Calu3 (cell line): ENCODE results near the gene CACNA1S. TPM values are rescaled to one million over a fixed set of nuclear protein-coding genes. Genes with fewer than 3 reads are reported as not detected.

Experiments
- BruUV-seq: library from RNA; stranded (reverse); fragments of 400-500 nt; replicated peaks from 2 replicates; lab custom pipeline; 2021; lab: Mats Ljungman, UMichigan
- CTCF ChIA-PET: fragments of 300-600 bp; sonication (Branson Sonifier 250); formaldehyde crosslinking; loops from one replicate; lab custom pipeline; 2022; ENCODE audit warnings: antibody characterized with exemption; lab: Charles Lee
- DNase-seq: peaks from one replicate; pipeline ENCODE4 v3.0.0; 2022
- H3K27ac Mint-ChIP-seq: one replicate; pipeline ENCODE4 v1.8.0; 2022; ENCODE audit warnings: mixed read lengths; ENCODE audit not compliant: unreplicated experiment
- H3K27me3 Mint-ChIP-seq: one replicate; pipeline ENCODE4 v1.8.0; 2022; ENCODE audit warnings: mixed read lengths; ENCODE audit not compliant: unreplicated experiment
- H3K36me3 Mint-ChIP-seq: one replicate; pipeline ENCODE4 v1.8.0; 2022; ENCODE audit warnings: mild to moderate bottlenecking, moderate library complexity, mixed read lengths; ENCODE audit not compliant: insufficient read depth, unreplicated experiment
- H3K4me1 Mint-ChIP-seq: one replicate; pipeline ENCODE4 v1.8.0; 2022; ENCODE audit warnings: mild to moderate bottlenecking, low read depth, mixed read lengths; ENCODE audit not compliant: unreplicated experiment
- H3K4me3 Mint-ChIP-seq: one replicate; pipeline ENCODE4 v1.8.0; 2022; ENCODE audit warnings: mild to moderate bottlenecking, low read depth, moderate library complexity, mixed read lengths; ENCODE audit not compliant: unreplicated experiment
- H3K9me3 Mint-ChIP-seq: one replicate; pipeline ENCODE4 v1.8.0; 2022; ENCODE audit warnings: low read depth, mixed read lengths; ENCODE audit not compliant: unreplicated experiment
- intact Hi-C: fragments of 100-400 bp; cut with micrococcal nuclease; formaldehyde crosslinking; loops from one replicate; pipeline ENCODE4 v1.10.0; 2022; ENCODE audit not compliant: unreplicated experiment
- total RNA-seq: library from RNA; stranded (reverse); gene quantifications from 2 replicates; pipeline ENCODE4 v1.2.3, GENCODE V29; 2022
- TF ChIP-seq, protein P1 (sequence below): fragments of 200-600 bp; IDR thresholded peaks from one replicate; pipeline ENCODE4 v1.8.0; 2022; ENCODE audit warnings: antibody characterized with exemption; ENCODE audit not compliant: unreplicated experiment

The CACNA1S gene
- total RNA-seq, 1 experiment from 2014 or later: not detected

DNA sequence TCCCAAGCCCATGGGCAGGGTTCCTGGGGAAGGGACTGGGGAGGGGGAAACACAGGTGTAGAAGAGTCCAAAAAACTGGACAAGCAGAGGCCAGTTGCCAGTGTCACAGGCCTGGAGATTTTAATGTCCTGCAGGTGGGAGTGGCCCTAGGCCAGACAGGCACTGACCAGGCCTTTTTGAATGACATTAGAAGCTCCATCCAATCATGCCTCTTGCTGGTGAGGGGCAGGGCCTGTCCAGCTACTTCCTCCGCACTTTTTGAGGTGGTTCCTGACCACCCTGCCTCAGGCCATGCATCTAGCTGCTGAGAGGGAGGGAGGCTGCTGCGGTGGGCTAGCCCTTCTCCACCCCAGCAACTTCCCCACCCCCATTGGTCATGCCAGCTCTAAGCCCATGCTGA is 72.8 kb downstream of the CACNA1S start:
- DNase-seq: no peak
- intact Hi-C loops: no loop called here
- CTCF ChIA-PET: interaction anchor here (2.0 kb wide), 1 partner anchor 68 kb away, joined by 7 read pairs; no protein-coding TSS in a partner anchor

DNA sequence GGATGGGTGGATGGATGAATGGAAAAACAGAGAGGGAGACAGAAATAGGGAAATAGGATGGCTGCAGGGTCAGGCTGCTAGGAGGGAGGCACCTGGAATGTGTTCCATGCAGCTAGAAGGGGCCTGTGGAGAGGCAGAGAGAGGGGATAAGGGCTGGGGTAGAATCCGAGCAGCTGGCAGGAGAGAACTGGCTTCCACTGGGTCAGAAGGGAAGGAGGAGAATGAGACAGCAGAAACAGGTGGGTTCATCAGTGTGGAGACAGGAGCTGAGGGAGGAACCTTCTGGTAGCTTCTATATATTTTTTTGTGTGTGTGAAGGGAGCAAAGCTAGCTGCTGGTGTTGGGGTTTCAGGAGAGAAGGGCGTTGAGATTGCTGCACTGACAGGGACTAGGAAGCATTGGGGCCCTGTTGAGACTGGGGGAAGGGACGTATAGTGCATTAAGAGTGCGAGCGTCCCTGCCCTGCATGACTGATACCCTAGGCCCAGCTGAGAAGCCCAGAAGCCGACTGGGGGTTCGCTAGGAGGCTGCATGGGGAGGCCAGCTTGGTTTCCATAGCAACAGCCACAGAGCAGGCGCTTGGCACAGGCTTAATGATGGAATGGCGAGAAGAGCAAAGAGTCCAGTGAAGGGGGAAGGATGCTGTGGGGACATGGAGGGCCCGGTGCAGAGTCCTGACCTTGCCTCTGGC is 73.9 kb downstream of the CACNA1S start:
- no peak for DNase-seq
- no peak overlapping the region for H3K4me3 Mint-ChIP-seq
- BruUV-seq: no TSS peak
- H3K4me1 Mint-ChIP-seq: no peaks in the 10 kb centered on the region
- TF ChIP-seq, protein P1, sequence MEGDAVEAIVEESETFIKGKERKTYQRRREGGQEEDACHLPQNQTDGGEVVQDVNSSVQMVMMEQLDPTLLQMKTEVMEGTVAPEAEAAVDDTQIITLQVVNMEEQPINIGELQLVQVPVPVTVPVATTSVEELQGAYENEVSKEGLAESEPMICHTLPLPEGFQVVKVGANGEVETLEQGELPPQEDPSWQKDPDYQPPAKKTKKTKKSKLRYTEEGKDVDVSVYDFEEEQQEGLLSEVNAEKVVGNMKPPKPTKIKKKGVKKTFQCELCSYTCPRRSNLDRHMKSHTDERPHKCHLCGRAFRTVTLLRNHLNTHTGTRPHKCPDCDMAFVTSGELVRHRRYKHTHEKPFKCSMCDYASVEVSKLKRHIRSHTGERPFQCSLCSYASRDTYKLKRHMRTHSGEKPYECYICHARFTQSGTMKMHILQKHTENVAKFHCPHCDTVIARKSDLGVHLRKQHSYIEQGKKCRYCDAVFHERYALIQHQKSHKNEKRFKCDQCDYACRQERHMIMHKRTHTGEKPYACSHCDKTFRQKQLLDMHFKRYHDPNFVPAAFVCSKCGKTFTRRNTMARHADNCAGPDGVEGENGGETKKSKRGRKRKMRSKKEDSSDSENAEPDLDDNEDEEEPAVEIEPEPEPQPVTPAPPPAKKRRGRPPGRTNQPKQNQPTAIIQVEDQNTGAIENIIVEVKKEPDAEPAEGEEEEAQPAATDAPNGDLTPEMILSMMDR: no peak
- CTCF ChIA-PET: interaction anchor here (2.0 kb wide), 1 partner anchor 66 kb away, joined by 7 read pairs; no protein-coding TSS in a partner anchor
- no peaks in the 10 kb centered on the region for H3K9me3 Mint-ChIP-seq
- H3K27ac Mint-ChIP-seq: no peak overlapping the region
- intact Hi-C loops: no loop called here
- H3K36me3 Mint-ChIP-seq: no peaks in the 10 kb centered on the region
- peaks cover 2% of the 10 kb centered on the region for H3K27me3 Mint-ChIP-seq

More for the DNA sequence above, 72.8 kb downstream of the CACNA1S start:
- no TSS peak for BruUV-seq
- TF ChIP-seq, protein P1: no peak
- H3K9me3 Mint-ChIP-seq: no peaks in the 10 kb centered on the region
- no peak overlapping the region for H3K27ac Mint-ChIP-seq
- H3K4me3 Mint-ChIP-seq: no peak overlapping the region
- no peaks in the 10 kb centered on the region for H3K36me3 Mint-ChIP-seq
- peaks cover 13% of the 10 kb centered on the region for H3K27me3 Mint-ChIP-seq
- no peaks in the 10 kb centered on the region for H3K4me1 Mint-ChIP-seq

DNA sequence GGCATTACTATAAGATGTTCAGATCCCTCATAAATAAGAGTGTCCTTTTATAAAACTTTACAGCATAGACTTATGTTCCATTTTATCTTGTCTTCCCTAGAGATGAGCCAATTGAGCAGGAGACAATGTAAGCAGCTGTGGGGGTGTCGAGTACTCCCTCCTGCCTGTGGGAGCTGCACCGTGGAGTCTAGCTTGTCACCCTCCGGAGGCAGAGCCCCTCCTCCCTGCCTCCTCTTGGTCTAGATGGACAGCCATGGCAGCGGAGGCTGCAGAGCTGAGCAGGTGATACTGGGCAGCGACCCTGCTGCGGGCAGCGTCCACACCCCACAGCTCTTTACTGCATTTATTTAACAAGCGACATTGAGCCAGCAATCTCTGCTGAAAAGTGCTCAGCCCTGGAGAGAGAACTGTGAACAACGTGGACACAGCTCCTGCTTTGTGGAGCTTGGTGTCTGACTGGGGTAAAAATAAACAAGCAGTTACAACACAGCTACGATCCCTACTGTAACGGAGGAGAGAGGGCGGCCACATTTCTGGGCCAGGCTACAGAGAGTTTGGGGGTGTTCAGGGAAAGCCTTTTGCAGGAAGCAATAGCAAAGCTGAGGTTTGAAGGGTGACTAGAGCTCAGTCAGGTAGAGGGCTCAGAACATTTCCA is 75.9 kb downstream of the CACNA1S start:
- Mint-ChIP-seq H3K27me3 (peaks cover 6% of the 10 kb centered on the region), H3K4me1 (no peaks in the 10 kb centered on the region), H3K9me3 (no peaks in the 10 kb centered on the region), H3K27ac (no peak overlapping the region), H3K4me3 (no peak overlapping the region), H3K36me3 (no peaks in the 10 kb centered on the region)
- TF ChIP-seq, protein P1: no peak
- DNase-seq: no peak
- no TSS peak for BruUV-seq
- CTCF ChIA-PET: interaction anchor here (1.1 to 1.5 kb wide), 3 partner anchors 11 to 65 kb away, joined by 3 to 4 read pairs (median 4); no protein-coding TSS in a partner anchor
- intact Hi-C loops: no loop called here

DNA sequence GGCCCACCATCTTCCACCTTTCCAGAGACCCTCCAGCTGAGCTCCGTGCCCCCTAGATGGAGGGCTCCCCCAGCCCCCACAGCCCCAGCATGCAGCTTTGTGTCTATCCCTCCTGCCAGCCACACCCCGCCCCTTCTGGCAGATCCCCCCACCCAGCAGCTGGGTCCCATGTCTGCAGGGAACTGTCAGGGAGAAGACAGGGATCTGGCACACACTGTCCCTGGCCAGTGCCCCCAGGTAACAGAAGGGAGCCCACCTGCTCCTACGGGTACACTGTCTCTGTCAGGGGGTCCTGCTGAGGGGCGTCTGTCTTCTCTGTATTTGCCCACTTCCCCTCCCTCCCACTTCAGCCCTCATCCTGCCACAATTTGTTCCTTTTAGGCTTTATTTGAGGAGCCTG is 77.6 kb downstream of the CACNA1S start:
- Mint-ChIP-seq H3K27me3 (peaks cover 19% of the 10 kb centered on the region), H3K9me3 (no peaks in the 10 kb centered on the region), H3K36me3 (no peaks in the 10 kb centered on the region), H3K27ac (no peak overlapping the region), H3K4me1 (no peaks in the 10 kb centered on the region), H3K4me3 (no peak overlapping the region)
- DNase-seq: no peak
- TF ChIP-seq, protein P1: no peak
- intact Hi-C loops: no loop called here
- BruUV-seq: no TSS peak
- CTCF ChIA-PET: interaction anchor here (0.6 to 1.3 kb wide), 3 partner anchors 9 to 280 kb away, joined by 3 to 4 read pairs (median 3); no protein-coding TSS in a partner anchor
